HS-27A (cell line): ENCODE measurements around the gene PLCB1.

Source experiments
- DNase-seq: peaks from one replicate; pipeline ENCODE4 v3.0.0-alpha.2; 2012; ENCODE audit warnings: low read depth, missing footprints

PLCB1 gene

DNA sequence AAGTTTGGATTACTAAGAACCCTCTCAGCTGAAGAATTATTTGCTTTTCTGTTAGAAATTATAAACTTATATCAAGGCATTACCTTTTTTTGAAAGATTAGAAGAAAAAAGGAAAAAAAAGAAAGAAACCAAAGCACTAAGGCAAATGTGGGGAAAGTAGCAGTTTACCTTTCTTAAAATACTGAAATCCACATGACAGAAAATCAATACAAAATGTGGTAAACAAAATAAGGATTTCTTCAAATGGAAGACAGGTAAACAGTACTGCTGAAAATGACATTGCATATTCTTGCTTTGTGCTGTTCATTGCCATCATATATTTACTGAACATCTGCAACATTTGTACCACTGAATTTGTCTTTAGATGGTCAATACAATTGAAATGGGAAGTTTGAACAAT, 525.6 kb downstream of the PLCB1 start:
- DNase-seq, result no peak

DNA sequence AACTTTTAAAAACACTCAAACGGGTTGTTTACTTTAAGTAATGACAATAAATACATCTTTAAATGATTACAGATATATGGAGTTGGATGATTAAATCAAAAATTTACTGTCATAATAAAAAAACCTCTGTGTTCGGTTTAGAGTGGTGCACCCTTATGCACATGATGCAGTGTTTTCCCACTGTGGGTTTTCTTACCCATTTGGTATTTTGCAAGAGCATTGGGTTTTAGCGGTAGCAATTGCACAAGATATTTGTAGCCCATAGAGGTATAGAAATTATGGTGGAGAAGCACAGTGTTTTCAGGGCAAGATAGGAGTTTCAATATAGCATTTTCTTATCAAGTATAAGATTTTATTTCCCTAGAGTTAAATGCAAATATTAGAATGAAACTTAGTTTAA, 526.0 kb downstream of the PLCB1 start:
- DNase-seq, result no peak

DNA sequence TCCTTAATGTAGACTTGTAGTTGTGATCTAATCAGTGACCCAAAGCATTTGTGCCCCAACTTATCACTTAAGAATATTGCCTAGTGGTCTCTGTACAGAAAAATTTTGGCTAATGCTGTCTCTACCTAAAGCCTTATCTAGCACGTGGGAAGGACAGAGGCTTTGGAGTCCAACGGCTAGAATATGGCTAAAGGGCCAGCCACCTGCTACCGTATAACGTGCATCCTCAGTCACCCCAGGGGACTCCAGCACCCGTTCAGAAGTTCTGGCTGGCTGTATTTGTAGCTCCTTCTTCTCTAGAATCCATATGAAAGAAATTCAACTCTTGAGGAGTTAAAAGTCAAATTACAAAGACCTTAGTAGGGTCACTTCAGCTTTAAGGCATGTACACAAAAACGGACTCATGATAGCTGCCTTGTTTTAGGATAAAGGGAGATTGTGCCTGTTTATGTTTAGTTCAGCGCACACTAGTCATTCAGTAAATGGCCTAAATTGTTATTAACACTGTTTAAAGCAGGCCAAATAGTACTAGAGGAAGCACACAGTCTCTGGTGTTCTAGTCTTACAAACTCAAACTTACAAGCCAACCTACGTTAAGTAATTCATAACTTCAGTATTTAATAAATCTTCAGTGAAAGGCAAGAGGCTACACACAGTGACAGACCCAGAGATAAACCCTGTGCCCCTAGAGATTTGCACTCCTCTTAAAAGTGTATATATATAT, 529.3 kb downstream of the PLCB1 start:
- no peak for DNase-seq

- no peak for DNase-seq
These were observed 530.4 kb downstream of the PLCB1 start for GRCh38 chr20:8662433-8662954.

DNA sequence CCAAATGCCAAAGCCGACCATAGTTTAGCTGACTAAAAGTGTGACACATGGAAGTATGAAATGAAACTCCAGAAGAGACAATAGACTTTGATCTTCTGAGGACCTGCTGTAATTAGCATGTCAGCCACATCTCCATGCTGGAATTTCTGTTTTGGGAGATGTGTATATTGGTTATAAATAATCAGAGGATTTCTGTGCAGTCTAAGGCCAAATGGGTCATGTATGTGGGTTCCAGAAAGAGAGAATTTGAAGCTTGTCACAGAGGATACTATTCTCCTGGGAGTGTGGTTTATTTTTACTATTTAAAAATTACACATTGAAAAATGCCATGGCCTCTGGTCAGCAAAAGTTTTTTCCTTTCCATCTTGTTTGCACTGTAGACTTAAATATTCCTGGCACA, 531.4 kb downstream of the PLCB1 start:
- no peak for DNase-seq

GRCh38 chr20:8664778-8665177, 532.7 kb downstream of the PLCB1 start:
- DNase-seq, result no peak

- DNase-seq, result no peak
These were observed 535.2 kb downstream of the PLCB1 start for GRCh38 chr20:8667306-8667705.

DNA sequence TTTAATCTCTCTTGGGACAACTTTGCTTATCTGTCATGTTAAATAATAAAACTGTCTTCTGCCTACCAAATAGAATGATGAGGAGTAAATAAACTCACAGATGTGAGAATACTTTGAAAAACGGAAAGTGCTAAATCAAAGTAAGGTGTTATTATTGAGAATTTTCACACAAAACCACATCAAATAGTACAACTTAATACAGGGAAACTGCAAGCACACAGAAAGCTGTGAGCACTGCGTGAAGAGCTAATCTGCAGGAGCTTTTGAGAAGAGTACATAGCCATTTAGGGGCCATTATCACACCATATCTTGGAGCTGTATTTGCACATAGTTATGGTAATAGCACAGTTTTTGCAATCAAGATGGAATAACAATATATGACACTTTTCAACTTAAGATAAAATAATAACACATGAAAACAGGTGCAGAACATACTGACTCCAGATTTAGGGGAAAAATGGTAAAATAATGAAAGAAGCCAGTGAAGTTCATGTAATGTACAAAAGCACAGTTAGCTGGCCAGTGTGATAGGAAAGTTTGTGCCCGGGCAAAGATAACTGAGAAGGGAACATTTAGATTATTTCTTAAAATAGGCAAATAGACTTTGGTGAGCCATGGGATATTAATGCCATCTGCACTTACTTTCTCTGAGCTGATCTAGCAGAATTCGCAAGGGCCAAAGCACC, 538.3 kb downstream of the PLCB1 start:
- no peak for DNase-seq

DNA sequence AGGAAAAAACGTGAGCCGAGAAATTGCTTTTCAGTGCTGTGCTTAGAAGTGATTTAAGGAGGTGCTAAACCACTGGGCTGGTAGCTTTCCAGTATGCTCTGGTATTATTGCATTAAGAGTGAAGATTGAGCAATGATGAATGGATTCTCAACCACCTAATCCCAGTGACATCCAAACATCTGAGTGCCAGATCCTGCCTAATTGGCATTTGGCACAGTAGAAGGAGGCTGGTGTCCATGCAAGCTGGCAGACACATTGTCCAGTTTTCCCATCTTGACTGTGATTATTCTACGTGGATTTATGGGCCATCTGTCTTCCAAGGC, 538.8 kb downstream of the PLCB1 start:
- no peak for DNase-seq

GRCh38 chr20:8671370-8671961, 539.4 kb downstream of the PLCB1 start:
- DNase-seq, result no peak

DNA sequence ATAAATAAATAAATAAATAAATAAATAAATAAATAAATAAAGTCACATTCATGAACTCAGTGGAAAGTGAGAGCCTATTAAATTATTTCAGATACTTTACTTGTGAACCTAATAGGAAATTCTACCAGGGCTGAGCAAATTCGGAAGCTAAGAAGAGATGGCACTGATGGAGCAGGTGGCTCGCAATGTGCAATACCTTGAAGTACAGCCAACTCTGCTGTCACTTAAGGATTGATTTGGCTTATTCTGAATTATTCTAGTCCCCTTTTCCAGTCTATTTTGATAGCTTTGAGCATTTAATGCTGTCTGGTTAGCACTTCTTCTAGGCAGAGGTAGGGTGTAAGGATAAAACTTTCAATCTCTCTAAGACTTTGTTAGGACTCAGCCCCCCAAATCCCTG, 541.0 kb downstream of the PLCB1 start:
- no peak for DNase-seq

- DNase-seq, result no peak
These were observed 543.8 kb downstream of the PLCB1 start for GRCh38 chr20:8675896-8676295.

DNA sequence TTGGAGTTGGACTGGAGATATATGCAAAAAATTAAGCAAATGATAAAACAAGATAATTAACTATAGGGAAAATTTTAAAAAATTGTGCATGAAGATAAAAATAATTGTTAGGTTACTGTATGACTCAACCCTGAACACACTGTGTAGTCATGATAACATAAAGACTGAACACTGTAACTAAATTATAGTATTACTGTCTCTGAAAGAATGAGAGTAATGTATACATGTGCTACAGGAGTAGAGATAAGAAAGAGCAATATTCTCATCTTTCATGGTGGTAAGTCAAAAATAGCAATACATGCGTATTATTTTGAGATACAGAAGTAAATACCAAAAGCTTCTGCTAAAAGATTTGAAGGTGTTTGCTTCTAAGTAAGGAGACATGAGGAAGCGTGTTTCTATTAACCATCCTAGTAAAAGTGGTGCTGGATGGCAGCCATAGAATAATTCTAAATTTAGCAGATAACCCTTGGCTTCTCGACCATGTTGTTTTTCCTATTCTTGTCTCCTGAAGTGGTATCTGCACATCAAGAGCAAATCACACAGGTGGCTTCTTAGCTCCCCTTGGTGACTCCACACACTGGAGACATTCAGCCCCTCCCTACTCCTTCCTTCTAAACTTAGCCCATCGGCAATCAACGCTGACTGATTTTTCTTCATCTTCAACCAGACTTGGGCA, 546.2 kb downstream of the PLCB1 start:
- DNase-seq, result no peak

GRCh38 chr20:8689337-8689736, 557.3 kb downstream of the PLCB1 start:
- no peak for DNase-seq

DNA sequence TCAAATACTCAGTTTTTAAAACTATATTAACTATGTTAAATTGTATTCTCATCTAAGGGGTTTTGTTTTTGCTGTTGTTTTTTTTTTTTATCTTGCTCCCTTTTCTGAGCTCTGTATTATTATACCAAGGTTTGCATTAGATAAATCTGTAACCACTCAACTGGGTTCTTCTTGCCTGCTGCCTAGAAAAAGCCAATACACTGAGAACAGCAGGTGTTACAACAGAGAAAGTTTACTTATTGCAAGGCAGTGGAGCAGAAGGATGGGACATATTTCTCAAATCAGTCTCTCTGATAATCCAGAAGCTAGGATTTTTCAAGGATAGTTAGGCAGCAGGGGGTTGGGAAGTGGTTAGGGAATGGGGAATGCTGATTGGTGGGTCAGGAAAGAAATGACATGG, 558.0 kb downstream of the PLCB1 start:
- no peak for DNase-seq

DNA sequence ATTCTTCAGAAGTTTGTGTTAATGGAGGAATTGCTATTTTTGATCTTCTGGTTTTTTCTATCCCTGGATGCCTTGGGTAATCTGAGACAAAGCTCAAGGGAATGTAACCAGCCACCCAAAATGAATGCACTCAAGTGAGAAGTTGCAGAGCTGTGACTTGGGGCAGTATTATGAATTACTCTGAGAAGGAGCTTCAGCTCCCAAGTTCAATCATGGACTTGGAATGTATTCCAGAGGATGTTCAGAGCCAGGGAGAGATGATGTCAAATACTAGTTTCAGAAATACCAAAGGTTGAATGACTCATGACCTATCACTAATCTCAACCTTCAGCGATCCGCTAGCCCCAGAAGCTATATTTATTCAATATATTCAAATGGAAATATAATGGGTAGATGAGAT, 561.6 kb downstream of the PLCB1 start:
- peak; percentile 89 for DNase-seq

DNA sequence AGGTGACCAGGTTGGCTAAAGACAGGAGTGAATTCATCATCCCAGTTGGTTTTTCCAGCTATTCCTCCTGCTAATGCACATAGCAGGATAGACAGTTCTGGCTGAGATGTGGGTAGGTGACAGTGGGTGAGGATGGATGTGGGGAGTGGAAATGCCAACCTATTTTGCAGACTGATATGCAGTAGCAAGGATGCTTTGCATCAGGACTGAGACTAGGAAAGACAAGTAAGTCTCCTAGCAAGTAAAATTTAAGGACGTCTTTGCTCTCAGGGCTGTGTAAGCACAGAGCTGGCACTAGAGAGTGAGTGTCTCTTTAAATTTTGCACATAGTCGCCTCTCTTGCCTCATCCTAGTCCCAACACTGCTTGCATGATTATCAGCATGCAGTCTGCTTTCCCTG, 568.7 kb downstream of the PLCB1 start:
- no peak for DNase-seq

- DNase-seq, result no peak
These were observed 575.1 kb downstream of the PLCB1 start for GRCh38 chr20:8706961-8707700.

DNA sequence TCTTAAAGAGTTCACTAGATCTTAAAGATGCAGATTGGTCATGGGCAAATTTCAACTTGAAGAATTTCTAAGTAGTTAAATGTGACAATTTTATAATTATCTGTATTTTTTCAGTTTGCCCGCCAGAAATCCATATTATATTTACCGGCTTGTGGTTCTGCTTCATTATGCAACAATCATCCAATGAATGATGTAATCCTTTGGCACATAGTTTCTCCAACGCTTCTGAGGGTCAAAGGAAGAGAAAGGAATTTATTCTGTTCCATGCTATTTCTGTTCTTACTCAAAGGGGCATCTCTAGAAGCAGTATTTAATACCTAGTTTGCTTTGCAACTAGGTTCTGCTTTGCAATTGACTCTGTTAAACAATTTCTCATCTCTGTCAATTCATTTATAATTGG, 577.6 kb downstream of the PLCB1 start:
- no peak for DNase-seq

GRCh38 chr20:8711501-8711900, 579.4 kb downstream of the PLCB1 start:
- DNase-seq, result no peak

GRCh38 chr20:8714206-8714605, 582.1 kb downstream of the PLCB1 start:
- no peak for DNase-seq

- DNase-seq, result no peak
These were observed 586.2 kb downstream of the PLCB1 start for GRCh38 chr20:8718279-8718678.
